SH-SY5Y (cell line): ENCODE data around the gene SFI1.

Experiments used
- GATA2 ChIP-seq: IDR thresholded peaks from 2 replicates; pipeline ENCODE4 v1.6.1; 2011; ENCODE audit warnings: mild to moderate bottlenecking, low read depth, low read length
- GATA3 ChIP-seq: IDR thresholded peaks from 2 replicates; pipeline ENCODE4 v1.6.1; 2011; ENCODE audit warnings: low read depth, mild to moderate bottlenecking, low read length, moderate library complexity

GRCh38 chr22:31585161-31585859, 89.0 kb downstream of the SFI1 start:
- no peak for TF ChIP-seq GATA3
- TF ChIP-seq GATA2: no peak
